ENCODE measurements around the gene PLAU. TPM values are rescaled to one million over a fixed set of nuclear protein-coding genes. Genes with fewer than 3 reads are reported as not detected.
"Not testable (repeated sequence)": the region's sequence is repeated elsewhere in the genome, so short reads cannot be mapped to it uniquely, and the experiment has no call there.

PLAU gene
- total and polyA plus RNA-seq, 2 experiments from 2014 or later, result 5.2 to 11.1 TPM

- peaks cover 25% of the 10 kb centered on the region for H3K4me1 ChIP-seq (ENCODE audit: insufficient read depth)
- H3K9me2 ChIP-seq (replicated peaks; ENCODE audit: insufficient read depth), result no peaks in the 10 kb centered on the region
- no peaks in the 10 kb centered on the region for H3K27me3 ChIP-seq
- no peak overlapping the region for H3K4me2 ChIP-seq
- no peak for DNase-seq (ENCODE audit: low spot score)
- H3K4me3 ChIP-seq, result no peak overlapping the region
- no peaks in the 10 kb centered on the region for H3K79me2 ChIP-seq
- no peak overlapping the region for H2AFZ ChIP-seq
- H3K36me3 ChIP-seq (replicated peaks; ENCODE audit: insufficient read depth, low read depth), result no peaks in the 10 kb centered on the region
- no peak overlapping the region for H3K27ac ChIP-seq
- 69% methylated on average over 5 of the region's 5 CpGs for WGBS (ENCODE audit: low lambda C conversion rate, missing lambda C conversion rate)
- TF ChIP-seq, protein P1, sequence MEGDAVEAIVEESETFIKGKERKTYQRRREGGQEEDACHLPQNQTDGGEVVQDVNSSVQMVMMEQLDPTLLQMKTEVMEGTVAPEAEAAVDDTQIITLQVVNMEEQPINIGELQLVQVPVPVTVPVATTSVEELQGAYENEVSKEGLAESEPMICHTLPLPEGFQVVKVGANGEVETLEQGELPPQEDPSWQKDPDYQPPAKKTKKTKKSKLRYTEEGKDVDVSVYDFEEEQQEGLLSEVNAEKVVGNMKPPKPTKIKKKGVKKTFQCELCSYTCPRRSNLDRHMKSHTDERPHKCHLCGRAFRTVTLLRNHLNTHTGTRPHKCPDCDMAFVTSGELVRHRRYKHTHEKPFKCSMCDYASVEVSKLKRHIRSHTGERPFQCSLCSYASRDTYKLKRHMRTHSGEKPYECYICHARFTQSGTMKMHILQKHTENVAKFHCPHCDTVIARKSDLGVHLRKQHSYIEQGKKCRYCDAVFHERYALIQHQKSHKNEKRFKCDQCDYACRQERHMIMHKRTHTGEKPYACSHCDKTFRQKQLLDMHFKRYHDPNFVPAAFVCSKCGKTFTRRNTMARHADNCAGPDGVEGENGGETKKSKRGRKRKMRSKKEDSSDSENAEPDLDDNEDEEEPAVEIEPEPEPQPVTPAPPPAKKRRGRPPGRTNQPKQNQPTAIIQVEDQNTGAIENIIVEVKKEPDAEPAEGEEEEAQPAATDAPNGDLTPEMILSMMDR (IDR thresholded peaks at IDR 0.05; ENCODE audit: poor library complexity), result no peak
- TF ChIP-seq EZH2 (IDR thresholded peaks at IDR 0.05; ENCODE audit: borderline replicate concordance) (no peak), EZH2phosphoT487 (IDR thresholded peaks at IDR 0.05; ENCODE audit: low read depth, severe bottlenecking, unreplicated experiment) (no peak)
- H4K20me1 ChIP-seq (ENCODE audit: insufficient read depth, poor library complexity, severe bottlenecking), result no peaks in the 10 kb centered on the region
- no peaks in the 10 kb centered on the region for H3K9me3 ChIP-seq (ENCODE audit: low read depth)
Measured at GRCh38 chr10:73891540-73891939, 19.4 kb upstream of the PLAU start.

- Histone ChIP-seq H3K27ac (no peak overlapping the region), H3K4me1 (ENCODE audit: insufficient read depth) (peaks cover 16% of the 10 kb centered on the region), H3K4me2 (no peak overlapping the region), H3K27me3 (no peaks in the 10 kb centered on the region), H4K20me1 (ENCODE audit: insufficient read depth, poor library complexity, severe bottlenecking) (no peaks in the 10 kb centered on the region), H3K79me2 (no peaks in the 10 kb centered on the region), H3K4me3 (no peak overlapping the region), H3K9me2 (replicated peaks; ENCODE audit: insufficient read depth) (no peaks in the 10 kb centered on the region), H2AFZ (no peak overlapping the region), H3K9me3 (ENCODE audit: low read depth) (no peaks in the 10 kb centered on the region), H3K36me3 (replicated peaks; ENCODE audit: insufficient read depth, low read depth) (no peaks in the 10 kb centered on the region)
- no peak for TF ChIP-seq EZH2phosphoT487 (IDR thresholded peaks at IDR 0.05; ENCODE audit: low read depth, severe bottlenecking, unreplicated experiment)
- no peak for DNase-seq (ENCODE audit: low spot score)
- 61% methylated on average over 10 of the region's 10 CpGs for WGBS (ENCODE audit: low lambda C conversion rate, missing lambda C conversion rate)
Measured at GRCh38 chr10:73892310-73893030, 18.5 kb upstream of the PLAU start.

- H3K27me3 ChIP-seq, result no peaks in the 10 kb centered on the region
- TF ChIP-seq, protein P1 (IDR thresholded peaks at IDR 0.05; ENCODE audit: poor library complexity), result no peak
- no peak for TF ChIP-seq EZH2 (IDR thresholded peaks at IDR 0.05; ENCODE audit: borderline replicate concordance)
- no peak for TF ChIP-seq EZH2phosphoT487 (IDR thresholded peaks at IDR 0.05; ENCODE audit: low read depth, severe bottlenecking, unreplicated experiment)
- no peaks in the 10 kb centered on the region for H4K20me1 ChIP-seq (ENCODE audit: insufficient read depth, poor library complexity, severe bottlenecking)
- no peak overlapping the region for H3K4me2 ChIP-seq
- DNase-seq (ENCODE audit: low spot score), result no peak
- H3K9me3 ChIP-seq (ENCODE audit: low read depth), result no peaks in the 10 kb centered on the region
- no peak overlapping the region for H3K4me3 ChIP-seq
- H3K9me2 ChIP-seq (replicated peaks; ENCODE audit: insufficient read depth), result no peaks in the 10 kb centered on the region
- 76% methylated on average over 8 of the region's 8 CpGs for WGBS (ENCODE audit: low lambda C conversion rate, missing lambda C conversion rate)
- no peaks in the 10 kb centered on the region for H3K79me2 ChIP-seq
- no peak overlapping the region for H2AFZ ChIP-seq
- H3K36me3 ChIP-seq (replicated peaks; ENCODE audit: insufficient read depth, low read depth), result no peaks in the 10 kb centered on the region
- no peak overlapping the region for H3K27ac ChIP-seq
- H3K4me1 ChIP-seq (ENCODE audit: insufficient read depth), result peaks cover 6% of the 10 kb centered on the region
Measured at GRCh38 chr10:73893426-73893825, 17.5 kb upstream of the PLAU start.

DNA sequence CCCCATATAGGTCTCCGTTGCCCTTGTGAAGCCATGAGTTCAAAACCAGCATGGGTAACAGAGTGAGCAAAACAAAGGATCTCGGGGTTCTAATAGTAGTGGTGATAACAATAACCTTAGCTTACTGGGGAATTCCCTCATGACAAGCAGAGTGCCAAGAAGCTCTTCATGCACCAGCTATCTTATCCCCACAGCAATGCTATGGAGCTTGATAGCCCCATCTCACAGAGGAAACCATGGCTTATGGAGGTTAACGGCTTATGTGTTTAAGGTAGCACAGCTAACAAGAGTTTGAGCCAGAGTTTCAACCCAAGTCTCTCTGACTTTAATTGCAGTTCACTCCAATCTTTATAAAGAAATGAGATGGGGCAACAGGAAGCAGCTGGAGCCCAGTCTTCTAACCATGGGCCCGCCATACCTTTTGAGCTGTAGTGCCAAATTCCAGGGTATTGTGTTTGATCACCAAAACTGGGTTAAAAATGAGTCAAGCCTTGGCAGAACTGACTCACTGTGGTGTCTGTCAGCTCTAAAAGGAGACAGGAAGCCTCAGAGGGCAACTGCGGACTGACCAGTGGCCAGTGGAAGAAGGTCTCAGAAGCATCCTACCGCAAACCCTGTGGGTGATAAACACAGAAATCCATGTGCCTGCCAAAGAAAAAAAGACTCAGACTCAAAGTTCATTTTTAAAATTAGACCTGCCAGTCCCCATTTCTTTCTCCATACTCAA, 16.5 kb upstream of the PLAU start:
- H3K27ac ChIP-seq, result no peak overlapping the region

DNA sequence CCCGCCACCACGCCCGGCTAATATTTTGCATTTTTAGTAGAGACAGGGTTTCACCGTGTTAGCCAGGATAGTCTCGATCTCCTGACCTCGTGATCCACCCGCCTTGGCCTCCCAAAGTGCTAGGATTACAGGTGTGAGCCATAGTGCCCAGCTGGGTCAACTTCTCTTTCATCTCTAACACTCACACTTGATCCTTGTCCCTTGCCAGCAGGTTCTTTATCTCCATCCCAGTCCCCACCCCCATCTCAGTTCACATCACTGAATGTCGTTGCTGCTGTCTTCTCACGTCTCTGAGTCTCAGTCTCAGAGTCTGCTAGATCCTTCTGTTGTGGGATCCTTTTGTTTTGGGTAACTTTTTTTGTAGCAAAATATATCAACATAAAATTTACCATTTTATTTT, 15.6 kb upstream of the PLAU start:
- H3K9me3 ChIP-seq (ENCODE audit: low read depth); H3K36me3 ChIP-seq (replicated peaks; ENCODE audit: insufficient read depth, low read depth); H3K4me3 ChIP-seq; H3K9me2 ChIP-seq (replicated peaks; ENCODE audit: insufficient read depth); H2AFZ ChIP-seq; H3K27me3 ChIP-seq; H3K79me2 ChIP-seq; H4K20me1 ChIP-seq (ENCODE audit: insufficient read depth, poor library complexity, severe bottlenecking); DNase-seq (ENCODE audit: low spot score); H3K27ac ChIP-seq; H3K4me1 ChIP-seq (ENCODE audit: insufficient read depth); H3K4me2 ChIP-seq: not testable (repeated sequence)
- 92% methylated on average over 9 of the region's 9 CpGs for WGBS (ENCODE audit: low lambda C conversion rate, missing lambda C conversion rate)

More for the DNA sequence above, 16.5 kb upstream of the PLAU start:
- no peak overlapping the region for H3K4me2 ChIP-seq
- no peaks in the 10 kb centered on the region for H3K9me2 ChIP-seq (replicated peaks; ENCODE audit: insufficient read depth)
- H3K36me3 ChIP-seq (replicated peaks; ENCODE audit: insufficient read depth, low read depth), result no peaks in the 10 kb centered on the region
- no peak for DNase-seq (ENCODE audit: low spot score)
- H2AFZ ChIP-seq, result no peak overlapping the region
- no peaks in the 10 kb centered on the region for H4K20me1 ChIP-seq (ENCODE audit: insufficient read depth, poor library complexity, severe bottlenecking)
- no peak overlapping the region for H3K4me3 ChIP-seq
- no peaks in the 10 kb centered on the region for H3K9me3 ChIP-seq (ENCODE audit: low read depth)
- H3K27me3 ChIP-seq, result no peaks in the 10 kb centered on the region
- H3K79me2 ChIP-seq, result no peaks in the 10 kb centered on the region
- H3K4me1 ChIP-seq (ENCODE audit: insufficient read depth), result peaks cover 3% of the 10 kb centered on the region
- TF ChIP-seq, protein P1 (IDR thresholded peaks at IDR 0.05; ENCODE audit: poor library complexity), result no peak
- TF ChIP-seq EZH2phosphoT487 (IDR thresholded peaks at IDR 0.05; ENCODE audit: low read depth, severe bottlenecking, unreplicated experiment) (no peak), EZH2 (IDR thresholded peaks at IDR 0.05; ENCODE audit: borderline replicate concordance) (no peak)
- WGBS (ENCODE audit: low lambda C conversion rate, missing lambda C conversion rate), result 82% methylated on average over 6 of the region's 6 CpGs

Measured in hepatocyte (in vitro differentiated cells).